ENCODE data around the gene CRACR2A. TPM values are rescaled to one million over a fixed set of nuclear protein-coding genes. Genes with fewer than 3 reads are reported as not detected.

CRACR2A gene
- total RNA-seq, 1 experiment from 2014 or later = 0.92 TPM

DNA sequence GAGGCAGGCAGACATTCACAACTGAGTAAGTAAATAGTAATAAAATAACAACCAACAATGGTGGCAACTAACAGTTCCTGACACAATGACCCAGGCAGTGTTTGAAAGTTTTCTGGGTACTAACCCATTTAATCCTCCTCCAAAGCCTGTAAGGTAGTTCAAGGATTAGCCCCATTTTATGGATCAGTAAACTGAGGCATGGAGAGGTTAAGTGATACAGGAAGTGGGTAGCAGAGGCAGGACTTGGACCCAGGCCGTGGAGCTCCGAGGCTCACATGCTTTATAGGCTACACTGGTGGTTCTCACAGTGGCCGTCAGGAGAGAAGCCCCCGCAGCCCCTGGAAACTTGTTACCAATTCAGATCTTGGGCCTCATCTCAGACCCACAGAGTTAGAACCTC is 17.5 kb downstream of the CRACR2A start:
- ChIA-PET POLR2A (no interaction called here), CTCF (no interaction called here)
- in situ Hi-C loops (cut with HindIII; ENCODE audit: low pct_unique_long_range_greater_than_20kb, low sequenced_read_pairs) = no loop called here
- ATAC-seq (no peak), DNase-seq (ENCODE audit: low read depth, low spot score) (no peak)
- Histone ChIP-seq H3K36me3 (ENCODE audit: control insufficient read depth, insufficient read depth, low read length) (no peaks in the 10 kb centered on the region), H3K4me3 (ENCODE audit: low read depth in 2 of 2, low read length in 2 of 2) (no peak overlapping the region), H3K4me1 (ENCODE audit: control insufficient read depth, insufficient read depth, low read length) (no peaks in the 10 kb centered on the region), H3K27me3 (ENCODE audit: control insufficient read depth, insufficient read depth, low read length) (no peaks in the 10 kb centered on the region), H3K27ac (ENCODE audit: low read length) (no peak overlapping the region), H3K9me3 (ENCODE audit: control insufficient read depth, insufficient read depth, low read depth, low read length) (no peaks in the 10 kb centered on the region)
- no TSS peak for BruUV-seq (replicated peaks)
- TF ChIP-seq TCF7L2 (IDR thresholded peaks at IDR 0.05; ENCODE audit: low read depth, low read length) (no peak), SIN3A (IDR thresholded peaks at IDR 0.05; ENCODE audit: borderline replicate concordance, insufficient read depth, low read depth, low read length) (no peak), POLR2AphosphoS5 (IDR thresholded peaks at IDR 0.05; ENCODE audit: low read depth, low read length) (no peak)
- TF ChIP-seq, protein P1, sequence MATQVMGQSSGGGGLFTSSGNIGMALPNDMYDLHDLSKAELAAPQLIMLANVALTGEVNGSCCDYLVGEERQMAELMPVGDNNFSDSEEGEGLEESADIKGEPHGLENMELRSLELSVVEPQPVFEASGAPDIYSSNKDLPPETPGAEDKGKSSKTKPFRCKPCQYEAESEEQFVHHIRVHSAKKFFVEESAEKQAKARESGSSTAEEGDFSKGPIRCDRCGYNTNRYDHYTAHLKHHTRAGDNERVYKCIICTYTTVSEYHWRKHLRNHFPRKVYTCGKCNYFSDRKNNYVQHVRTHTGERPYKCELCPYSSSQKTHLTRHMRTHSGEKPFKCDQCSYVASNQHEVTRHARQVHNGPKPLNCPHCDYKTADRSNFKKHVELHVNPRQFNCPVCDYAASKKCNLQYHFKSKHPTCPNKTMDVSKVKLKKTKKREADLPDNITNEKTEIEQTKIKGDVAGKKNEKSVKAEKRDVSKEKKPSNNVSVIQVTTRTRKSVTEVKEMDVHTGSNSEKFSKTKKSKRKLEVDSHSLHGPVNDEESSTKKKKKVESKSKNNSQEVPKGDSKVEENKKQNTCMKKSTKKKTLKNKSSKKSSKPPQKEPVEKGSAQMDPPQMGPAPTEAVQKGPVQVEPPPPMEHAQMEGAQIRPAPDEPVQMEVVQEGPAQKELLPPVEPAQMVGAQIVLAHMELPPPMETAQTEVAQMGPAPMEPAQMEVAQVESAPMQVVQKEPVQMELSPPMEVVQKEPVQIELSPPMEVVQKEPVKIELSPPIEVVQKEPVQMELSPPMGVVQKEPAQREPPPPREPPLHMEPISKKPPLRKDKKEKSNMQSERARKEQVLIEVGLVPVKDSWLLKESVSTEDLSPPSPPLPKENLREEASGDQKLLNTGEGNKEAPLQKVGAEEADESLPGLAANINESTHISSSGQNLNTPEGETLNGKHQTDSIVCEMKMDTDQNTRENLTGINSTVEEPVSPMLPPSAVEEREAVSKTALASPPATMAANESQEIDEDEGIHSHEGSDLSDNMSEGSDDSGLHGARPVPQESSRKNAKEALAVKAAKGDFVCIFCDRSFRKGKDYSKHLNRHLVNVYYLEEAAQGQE (IDR thresholded peaks at IDR 0.05; ENCODE audit: insufficient read depth in 1 of 2, low read depth in 2 of 2, low read length in 1 of 2) = no peak
- TF ChIP-seq, protein P2, sequence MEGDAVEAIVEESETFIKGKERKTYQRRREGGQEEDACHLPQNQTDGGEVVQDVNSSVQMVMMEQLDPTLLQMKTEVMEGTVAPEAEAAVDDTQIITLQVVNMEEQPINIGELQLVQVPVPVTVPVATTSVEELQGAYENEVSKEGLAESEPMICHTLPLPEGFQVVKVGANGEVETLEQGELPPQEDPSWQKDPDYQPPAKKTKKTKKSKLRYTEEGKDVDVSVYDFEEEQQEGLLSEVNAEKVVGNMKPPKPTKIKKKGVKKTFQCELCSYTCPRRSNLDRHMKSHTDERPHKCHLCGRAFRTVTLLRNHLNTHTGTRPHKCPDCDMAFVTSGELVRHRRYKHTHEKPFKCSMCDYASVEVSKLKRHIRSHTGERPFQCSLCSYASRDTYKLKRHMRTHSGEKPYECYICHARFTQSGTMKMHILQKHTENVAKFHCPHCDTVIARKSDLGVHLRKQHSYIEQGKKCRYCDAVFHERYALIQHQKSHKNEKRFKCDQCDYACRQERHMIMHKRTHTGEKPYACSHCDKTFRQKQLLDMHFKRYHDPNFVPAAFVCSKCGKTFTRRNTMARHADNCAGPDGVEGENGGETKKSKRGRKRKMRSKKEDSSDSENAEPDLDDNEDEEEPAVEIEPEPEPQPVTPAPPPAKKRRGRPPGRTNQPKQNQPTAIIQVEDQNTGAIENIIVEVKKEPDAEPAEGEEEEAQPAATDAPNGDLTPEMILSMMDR (IDR thresholded peaks at IDR 0.05) = no peak
- intact Hi-C loops (cut with micrococcal nuclease; ENCODE audit: unreplicated experiment) = no loop called here

DNA sequence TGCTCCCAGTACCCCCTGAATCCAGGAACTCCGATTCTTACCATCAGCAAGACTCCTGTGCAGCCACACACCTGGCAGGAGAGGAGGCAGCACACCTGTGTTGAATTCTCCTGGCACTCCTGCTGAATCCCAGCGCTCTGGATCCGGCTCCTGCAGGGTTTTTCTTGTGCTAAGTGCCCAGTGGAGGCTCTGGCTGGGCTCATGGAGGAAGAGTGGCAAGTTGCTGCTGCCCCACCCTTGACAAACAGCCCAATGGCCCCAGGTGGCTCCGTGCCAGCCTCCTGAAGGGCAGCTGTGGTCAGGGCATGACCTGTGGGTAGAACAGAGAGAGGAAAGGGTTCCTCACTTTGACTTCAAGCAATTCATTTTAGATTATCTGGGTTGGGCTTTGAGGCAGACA is 20.0 kb downstream of the CRACR2A start:
- POLR2A ChIA-PET = no interaction called here

More for the DNA sequence above, 20.0 kb downstream of the CRACR2A start:
- H3K27ac ChIP-seq (ENCODE audit: low read length) = no peak overlapping the region
- no peaks in the 10 kb centered on the region for H3K27me3 ChIP-seq (ENCODE audit: control insufficient read depth, insufficient read depth, low read length)
- no peaks in the 10 kb centered on the region for H3K9me3 ChIP-seq (ENCODE audit: control insufficient read depth, insufficient read depth, low read depth, low read length)
- in situ Hi-C loops (cut with HindIII; ENCODE audit: low pct_unique_long_range_greater_than_20kb, low sequenced_read_pairs) = no loop called here
- H3K36me3 ChIP-seq (ENCODE audit: control insufficient read depth, insufficient read depth, low read length) = no peaks in the 10 kb centered on the region
- TF ChIP-seq TCF7L2 (IDR thresholded peaks at IDR 0.05; ENCODE audit: low read depth, low read length) (no peak), POLR2AphosphoS5 (IDR thresholded peaks at IDR 0.05; ENCODE audit: low read depth, low read length) (no peak), SIN3A (IDR thresholded peaks at IDR 0.05; ENCODE audit: borderline replicate concordance, insufficient read depth, low read depth, low read length) (no peak)
- TF ChIP-seq, protein P1 (IDR thresholded peaks at IDR 0.05; ENCODE audit: insufficient read depth in 1 of 2, low read depth in 2 of 2, low read length in 1 of 2) = no peak
- TF ChIP-seq, protein P2 (IDR thresholded peaks at IDR 0.05) = no peak
- no peak for ATAC-seq
- intact Hi-C loops (cut with micrococcal nuclease; ENCODE audit: unreplicated experiment) = no loop called here
- H3K4me3 ChIP-seq (ENCODE audit: low read depth in 2 of 2, low read length in 2 of 2) = no peak overlapping the region
- DNase-seq (ENCODE audit: low read depth, low spot score) = no peak
- no TSS peak for BruUV-seq (replicated peaks)
- no peaks in the 10 kb centered on the region for H3K4me1 ChIP-seq (ENCODE audit: control insufficient read depth, insufficient read depth, low read length)
- CTCF ChIA-PET = no interaction called here

Data from Panc1 (cell line).